NCI-H226 (cell line): ENCODE data around the gene AKAP6.

Experiments
- DNase-seq: peaks from one replicate; pipeline ENCODE4 v3.0.0-alpha.2; 2015

The AKAP6 gene

GRCh38 chr14:32494609-32495434 lies 165.7 kb downstream of the AKAP6 start:
- no peak for DNase-seq

GRCh38 chr14:32495435-32495734 lies 166.3 kb downstream of the AKAP6 start:
- DNase-seq = no peak

- DNase-seq = no peak
These were observed 168.2 kb downstream of the AKAP6 start for GRCh38 chr14:32497248-32497647.

- peak; percentile 81 for DNase-seq
These were observed 178.2 kb downstream of the AKAP6 start for GRCh38 chr14:32507029-32507984.

GRCh38 chr14:32508281-32508680 lies 179.2 kb downstream of the AKAP6 start:
- DNase-seq = no peak

GRCh38 chr14:32509632-32510187 lies 180.6 kb downstream of the AKAP6 start:
- peak; percentile 98 for DNase-seq

GRCh38 chr14:32510815-32511214 lies 181.7 kb downstream of the AKAP6 start:
- no peak for DNase-seq

GRCh38 chr14:32512348-32512747 lies 183.2 kb downstream of the AKAP6 start:
- no peak for DNase-seq

GRCh38 chr14:32512813-32513212 lies 183.7 kb downstream of the AKAP6 start:
- no peak for DNase-seq

GRCh38 chr14:32513571-32514009 lies 184.5 kb downstream of the AKAP6 start:
- DNase-seq = no peak

GRCh38 chr14:32514236-32514635 lies 185.1 kb downstream of the AKAP6 start:
- DNase-seq = no peak

GRCh38 chr14:32514681-32515080 lies 185.6 kb downstream of the AKAP6 start:
- DNase-seq = no peak

GRCh38 chr14:32524609-32525375 lies 195.7 kb downstream of the AKAP6 start:
- DNase-seq = no peak

GRCh38 chr14:32525591-32525990 lies 196.5 kb downstream of the AKAP6 start:
- no peak for DNase-seq

GRCh38 chr14:32530800-32531199 lies 201.7 kb downstream of the AKAP6 start:
- DNase-seq = no peak

- no peak for DNase-seq
These were observed 202.9 kb downstream of the AKAP6 start for GRCh38 chr14:32531942-32532515.

GRCh38 chr14:32534145-32534544 lies 205.0 kb downstream of the AKAP6 start:
- no peak for DNase-seq

- DNase-seq = no peak
These were observed 207.1 kb downstream of the AKAP6 start for GRCh38 chr14:32536175-32536574.

- DNase-seq = no peak
These were observed 208.1 kb downstream of the AKAP6 start for GRCh38 chr14:32537166-32537565.

GRCh38 chr14:32542507-32542906 lies 213.4 kb downstream of the AKAP6 start:
- no peak for DNase-seq

GRCh38 chr14:32545095-32545494 lies 216.0 kb downstream of the AKAP6 start:
- no peak for DNase-seq

- DNase-seq = no peak
These were observed 216.6 kb downstream of the AKAP6 start for GRCh38 chr14:32545506-32546210.
